Cardiac fibroblast (primary cell): Measurements from ENCODE around the gene RNF112.
A peak's percentile ranks its signal among the peaks of the same experiment; 100 is the strongest.

Source experiments
- DNase-seq, 2 donors: peaks; one replicate each; pipeline versions ENCODE4 v3.0.0 to v3.0.0-alpha.2; 2010; ENCODE audit warnings: low read depth in 2 of 2
- H3K4me3 ChIP-seq, 2 donors: replicated peaks in 1 of 2; 1 replicate in 1 of 2; 2 replicates in 1 of 2; pipeline ENCODE4 v1.5.1; 2011; ENCODE audit warnings: low read depth in 2 of 2, low read length in 2 of 2, mild to moderate bottlenecking in 2 of 2, moderate library complexity in 1 of 2
- TF ChIP-seq, protein P1 (sequence below): IDR thresholded peaks from one replicate; pipeline ENCODE4 v1.5.1; 2011; ENCODE audit warnings: low read depth, mild to moderate bottlenecking, low read length, inconsistent platforms

The RNF112 gene

DNA sequence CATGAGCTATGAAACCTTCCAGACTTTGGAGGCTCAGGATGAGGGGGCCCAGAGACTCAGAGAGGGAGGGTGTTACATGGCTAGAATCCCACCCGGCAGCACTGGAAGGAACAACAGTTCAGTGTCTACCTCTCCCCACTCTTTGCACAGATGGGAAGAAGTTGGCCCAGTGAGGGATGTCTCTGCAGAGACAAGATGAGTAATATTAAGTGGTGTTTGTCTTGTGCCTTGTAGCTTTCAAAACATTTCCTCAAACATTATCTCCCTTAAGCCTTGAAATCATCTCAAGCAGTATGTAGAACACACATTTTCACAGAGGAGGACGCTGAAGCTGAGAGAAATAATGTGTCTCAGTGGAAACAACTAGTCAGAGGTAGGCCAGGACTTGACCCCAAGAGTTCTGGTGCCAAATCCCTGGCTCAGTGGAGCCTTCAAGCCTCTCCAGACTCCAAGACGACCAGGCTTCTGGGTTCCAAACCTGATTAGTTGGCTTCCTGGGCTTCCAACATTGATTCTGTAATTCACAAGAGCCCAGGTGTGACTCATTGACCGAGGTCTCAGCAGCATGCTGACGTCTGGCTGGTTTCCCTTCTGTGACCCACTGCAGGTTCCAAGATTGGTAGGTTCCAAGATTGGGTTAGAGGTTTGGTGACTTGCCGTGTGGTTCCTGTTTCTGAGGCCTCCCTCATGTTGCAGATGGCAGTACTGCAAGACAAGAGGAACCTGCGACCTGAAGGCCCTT is 7.4 kb downstream of the RNF112 start:
- no peak overlapping the region for H3K4me3 ChIP-seq
- peak; percentile 70 to 81 for DNase-seq

DNA sequence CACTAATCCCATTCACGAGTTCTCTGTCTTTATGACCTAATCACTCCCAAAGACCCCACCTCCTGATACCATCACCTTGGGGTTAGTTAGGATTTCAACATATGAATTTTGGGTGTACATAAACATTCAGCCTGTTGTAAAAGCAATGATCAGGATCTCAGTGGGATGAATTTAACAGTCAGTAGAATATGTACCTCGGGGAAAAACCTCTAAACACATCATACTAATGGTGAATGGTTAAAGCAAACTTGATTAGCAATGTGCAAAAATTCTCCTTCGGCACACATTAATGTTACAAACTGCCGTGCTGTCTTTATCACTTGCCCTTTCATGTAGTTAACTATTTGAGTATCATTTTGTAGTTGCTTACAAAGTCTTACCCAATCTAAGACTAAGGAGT is 10.2 kb downstream of the RNF112 start:
- TF ChIP-seq, protein P1, sequence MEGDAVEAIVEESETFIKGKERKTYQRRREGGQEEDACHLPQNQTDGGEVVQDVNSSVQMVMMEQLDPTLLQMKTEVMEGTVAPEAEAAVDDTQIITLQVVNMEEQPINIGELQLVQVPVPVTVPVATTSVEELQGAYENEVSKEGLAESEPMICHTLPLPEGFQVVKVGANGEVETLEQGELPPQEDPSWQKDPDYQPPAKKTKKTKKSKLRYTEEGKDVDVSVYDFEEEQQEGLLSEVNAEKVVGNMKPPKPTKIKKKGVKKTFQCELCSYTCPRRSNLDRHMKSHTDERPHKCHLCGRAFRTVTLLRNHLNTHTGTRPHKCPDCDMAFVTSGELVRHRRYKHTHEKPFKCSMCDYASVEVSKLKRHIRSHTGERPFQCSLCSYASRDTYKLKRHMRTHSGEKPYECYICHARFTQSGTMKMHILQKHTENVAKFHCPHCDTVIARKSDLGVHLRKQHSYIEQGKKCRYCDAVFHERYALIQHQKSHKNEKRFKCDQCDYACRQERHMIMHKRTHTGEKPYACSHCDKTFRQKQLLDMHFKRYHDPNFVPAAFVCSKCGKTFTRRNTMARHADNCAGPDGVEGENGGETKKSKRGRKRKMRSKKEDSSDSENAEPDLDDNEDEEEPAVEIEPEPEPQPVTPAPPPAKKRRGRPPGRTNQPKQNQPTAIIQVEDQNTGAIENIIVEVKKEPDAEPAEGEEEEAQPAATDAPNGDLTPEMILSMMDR, result no peak
- no peak overlapping the region for H3K4me3 ChIP-seq
- no peak for DNase-seq

More for the DNA sequence above, 7.4 kb downstream of the RNF112 start:
- TF ChIP-seq, protein P1, result no peak

DNA sequence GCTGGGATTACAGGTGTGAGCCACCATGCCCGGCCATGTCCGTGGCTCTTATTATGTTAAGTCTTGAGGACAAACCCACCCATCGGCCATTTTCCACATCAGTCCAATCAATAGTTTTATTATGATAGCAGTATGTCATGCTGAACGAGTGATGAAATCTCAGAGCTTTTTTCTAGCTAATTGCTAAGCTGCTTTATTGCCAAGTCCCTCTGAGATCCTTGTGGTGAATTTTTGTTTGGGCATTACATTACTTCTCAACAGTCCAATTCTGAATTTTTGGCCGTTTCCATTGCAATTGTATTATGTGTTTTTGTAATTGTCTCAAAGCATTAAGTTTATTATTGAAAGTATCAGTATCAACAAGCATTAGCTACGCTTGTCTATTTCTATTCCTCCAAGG is 10.9 kb downstream of the RNF112 start:
- TF ChIP-seq, protein P1, result no peak

DNA sequence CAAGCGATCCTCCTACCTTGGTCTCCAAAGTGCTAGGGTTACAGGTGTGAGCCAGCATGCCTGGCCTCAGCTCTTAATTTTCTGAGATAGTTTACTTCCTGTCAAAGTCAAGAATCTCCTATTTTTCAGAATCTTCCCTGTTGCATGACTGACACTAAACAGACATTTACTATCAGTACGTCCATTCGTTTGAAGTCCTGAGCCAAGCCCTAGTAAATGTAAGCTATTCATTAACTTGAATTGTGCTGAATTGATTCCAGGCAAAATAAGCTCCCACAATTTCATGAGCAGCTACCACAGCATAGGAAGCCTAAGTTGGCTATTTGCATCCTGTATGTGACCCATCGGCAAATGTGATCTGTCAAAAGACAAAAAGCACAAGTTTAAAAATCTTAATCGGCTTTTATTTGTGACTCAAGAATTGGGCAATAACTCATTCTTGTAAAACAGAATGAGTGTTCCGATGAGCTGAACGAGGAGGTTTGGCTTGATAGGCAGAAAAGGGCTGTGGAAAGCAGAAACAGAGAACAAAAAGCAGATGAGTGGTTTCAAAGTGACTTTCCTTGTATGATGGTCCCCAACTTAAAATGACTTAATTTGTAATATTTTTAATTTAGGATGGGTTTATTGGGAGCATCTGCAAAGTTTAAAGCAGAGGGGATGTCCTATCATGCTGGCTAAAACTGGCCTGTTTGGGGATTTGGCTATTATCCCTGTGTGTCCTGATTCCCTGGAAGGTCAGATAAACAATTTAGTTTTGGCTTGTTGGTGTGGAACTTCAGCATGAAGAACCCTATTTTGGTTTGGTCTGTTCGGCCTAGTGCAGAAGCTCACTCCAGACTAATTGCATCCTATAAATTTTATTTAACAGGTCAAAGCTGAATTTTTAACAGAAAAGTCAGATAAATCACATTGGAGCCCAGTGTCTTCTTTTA is 14.2 kb downstream of the RNF112 start:
- TF ChIP-seq, protein P1, result no peak
- DNase-seq, result peak; percentile 58 to 61
- H3K4me3 ChIP-seq, result no peak overlapping the region

More for the DNA sequence above, 10.9 kb downstream of the RNF112 start:
- no peak for DNase-seq
- H3K4me3 ChIP-seq, result no peak overlapping the region

DNA sequence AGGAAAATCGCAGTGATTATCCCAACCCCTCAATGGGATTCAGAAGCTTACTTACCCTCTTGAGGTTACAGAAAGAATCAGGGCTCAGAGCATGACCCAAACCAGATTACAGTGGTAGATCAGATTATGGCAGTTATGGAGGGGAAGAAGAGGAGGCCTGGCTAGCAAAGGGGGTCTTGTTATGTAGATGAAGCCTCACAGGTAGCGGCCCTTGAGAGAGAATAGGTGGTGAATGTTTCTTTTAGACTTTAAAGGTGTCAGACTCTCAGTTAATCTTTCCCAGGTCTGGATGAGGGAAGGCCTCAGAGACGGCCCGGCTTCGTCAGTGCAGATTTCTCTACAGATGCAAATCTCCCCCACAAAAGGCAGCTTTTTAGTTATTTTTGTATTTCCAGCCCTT is 15.6 kb downstream of the RNF112 start:
- H3K4me3 ChIP-seq, result no peak overlapping the region
- TF ChIP-seq, protein P1, result no peak
- no peak for DNase-seq

DNA sequence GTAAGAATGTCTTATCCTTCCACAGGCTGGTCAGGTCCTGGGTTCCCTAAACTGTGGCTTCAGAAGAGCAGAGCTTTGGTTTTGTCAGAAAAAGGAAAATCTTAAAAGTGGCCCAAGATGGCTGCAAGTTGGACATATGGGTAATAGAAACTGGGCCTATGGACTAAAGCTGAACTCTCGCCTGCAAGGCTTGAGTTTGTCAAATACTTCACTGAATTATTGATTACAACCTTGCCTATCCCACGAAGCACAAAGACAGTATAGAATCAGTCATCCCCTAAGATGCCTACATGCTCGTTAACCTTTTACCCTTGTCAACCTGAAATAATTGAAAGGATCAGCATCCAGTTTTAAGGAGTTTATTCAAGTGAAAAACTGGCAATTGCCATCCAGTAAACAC is 20.7 kb downstream of the RNF112 start:
- TF ChIP-seq, protein P1, result no peak
- DNase-seq, result no peak
- H3K4me3 ChIP-seq, result no peak overlapping the region
